K562 (cell line): ENCODE results near the gene SPON1. TPM values are rescaled to one million over a fixed set of nuclear protein-coding genes. Genes with fewer than 3 reads are reported as not detected.

Experiments
- ATAC-seq: fragments of 200-7000 bp; cut with Tn5 transposase; 3 replicates; pipeline ENCODE4 v1.9.1; 2020; ENCODE audit warnings: moderate library complexity
- BruUV-seq: library from RNA; stranded (reverse); fragments of 400-500 nt; replicated peaks from 2 replicates; lab custom pipeline; 2021; lab: Mats Ljungman, UMichigan
- CTCF ChIA-PET: fragments of 300-600 bp; formaldehyde crosslinking; extraction: SDS; loops from one replicate; lab custom pipeline; 2021; ENCODE audit warnings: low intra/inter-chr PET ratio; lab: Yijun Ruan, JAX
- POLR2A ChIA-PET: fragments of 300-600, 350-650 bp; sonication (Branson Sonifier 250); formaldehyde crosslinking; extraction: SDS; loops from one replicate; lab custom pipeline; 2021; ENCODE audit warnings: antibody characterized with exemption, inconsistent platforms; lab: Yijun Ruan, JAX
- DNase-seq, 4 experiments: peaks; one replicate each; pipeline versions ENCODE4 v3.0.0 to v3.0.0-alpha.2; 2011 to 2018; ENCODE audit warnings: low spot score in 3 of 4, mixed read lengths in 3 of 4; ENCODE audit errors: extremely low read depth in 1 of 4
- FAIRE-seq: peaks from 2 replicates; lab custom pipeline; 2011; peaks lifted over from hg19 to GRCh38; lab: Jason Lieb, UNC
- H2AFZ ChIP-seq: 2 replicates; pipeline ENCODE4 v1.6.0; 2011; ENCODE audit warnings: low read depth, low read length, control low read depth, inconsistent platforms
- H3K27ac ChIP-seq: fragments of 200-600 bp; 3 replicates; pipeline ENCODE4 v1.8.0; 2011; ENCODE audit warnings: low read depth, mild to moderate bottlenecking, control low read depth, inconsistent platforms, low read length, moderate library complexity, mixed read lengths; ENCODE audit errors: extremely low read depth
- H3K27me3 ChIP-seq, 2 experiments: fragments of 300-600 bp in 1 of 2; 2 replicates in 1 of 2; 3 replicates in 1 of 2; pipeline versions ENCODE4 v1.6.0 to v1.8.0; 2011; ENCODE audit warnings: inconsistent platforms in 2 of 2, low read length in 2 of 2, mild to moderate bottlenecking in 1 of 2, mixed read lengths in 1 of 2, moderate library complexity in 1 of 2; ENCODE audit not compliant: control insufficient read depth in 2 of 2, insufficient read depth in 2 of 2
- H3K36me3 ChIP-seq: fragments of 300-600 bp; 3 replicates; pipeline ENCODE4 v1.8.0; 2011; ENCODE audit warnings: mild to moderate bottlenecking, low read length, inconsistent platforms; ENCODE audit not compliant: control insufficient read depth, insufficient read depth
- H3K4me1 ChIP-seq, 2 experiments: fragments of 200-600 bp in 1 of 2; replicated peaks in 1 of 2; 2 replicates in 1 of 2; 3 replicates in 1 of 2; pipeline versions ENCODE4 v1.5.1 to v1.8.0; 2011; ENCODE audit warnings: inconsistent platforms in 2 of 2, low read length in 2 of 2, mild to moderate bottlenecking in 1 of 2, mixed read lengths in 1 of 2, moderate library complexity in 1 of 2; ENCODE audit not compliant: control insufficient read depth in 2 of 2, insufficient read depth in 2 of 2
- H3K4me2 ChIP-seq: 2 replicates; pipeline ENCODE4 v1.6.1; 2011; ENCODE audit warnings: low read length, control low read depth, inconsistent platforms, mixed read lengths; ENCODE audit not compliant: insufficient read depth
- H3K4me3 ChIP-seq: fragments of 200-600 bp; sonication (generic), shearing (Covaris generic); 2 replicates; pipeline ENCODE4 v1.5.1; 2016; ENCODE audit warnings: control low read depth, inconsistent platforms
- H3K79me2 ChIP-seq: fragments of 200-600 bp; 3 replicates; pipeline ENCODE4 v1.8.0; 2011; ENCODE audit warnings: low read length, inconsistent platforms; ENCODE audit not compliant: control insufficient read depth, insufficient read depth
- H3K9ac ChIP-seq, 2 experiments: 2 replicates each; pipeline versions ENCODE4 v1.6.0 to v1.6.1; 2011; ENCODE audit warnings: low read depth in 2 of 2, low read length in 2 of 2, control low read depth in 1 of 2, inconsistent platforms in 1 of 2, mild to moderate bottlenecking in 1 of 2, mixed read lengths in 1 of 2; ENCODE audit not compliant: insufficient read depth in 1 of 2
- H3K9me1 ChIP-seq: one replicate; pipeline ENCODE4 v1.6.0; 2011; ENCODE audit warnings: inconsistent platforms, mild to moderate bottlenecking, low read length, moderate library complexity; ENCODE audit not compliant: control insufficient read depth, insufficient read depth
- H3K9me3 ChIP-seq: replicated peaks from 2 replicates; pipeline ENCODE4 v1.5.1; 2011; ENCODE audit warnings: low read depth, low read length, inconsistent platforms; ENCODE audit not compliant: control insufficient read depth, insufficient read depth
- H4K20me1 ChIP-seq: replicated peaks from 2 replicates; pipeline ENCODE4 v1.6.1; 2011; ENCODE audit warnings: low read length, inconsistent platforms, mixed read lengths; ENCODE audit not compliant: control insufficient read depth, insufficient read depth
- MTA2 ChIP-seq: fragments of 450-650 bp; IDR thresholded peaks from 2 replicates; pipeline ENCODE4 v1.6.1; 2016; ENCODE audit warnings: low read depth
- NFYB ChIP-seq: IDR thresholded peaks from 2 replicates; pipeline ENCODE4 v1.6.1; 2011; ENCODE audit warnings: mild to moderate bottlenecking, moderate library complexity; ENCODE audit not compliant: insufficient read length; ENCODE audit errors: extremely low read depth
- SRSF1 ChIP-seq: fragments of 200-400 bp; formaldehyde crosslinking; IDR thresholded peaks from 2 replicates; pipeline ENCODE4 v1.6.1; 2017; ENCODE audit warnings: mild to moderate bottlenecking, low read depth, low read length, moderate library complexity
- TEAD2 ChIP-seq: fragments of 450-650 bp; IDR thresholded peaks from 2 replicates; pipeline ENCODE4 v1.6.1; 2016; ENCODE audit warnings: missing genetic modification characterization, control low read depth, missing compliant biosample characterization
- ZNF561 ChIP-seq: fragments of 450-650 bp; formaldehyde crosslinking; conservative IDR thresholded peaks from 2 replicates; pipeline ENCODE4 v1.4.0; 2020; ENCODE audit warnings: mild to moderate bottlenecking, moderate library complexity
- WGBS: fragments of 100-300 bp; shearing (Covaris generic); methylation state at CpG from one replicate; pipeline ENCODE4 v1.1.6; 2016; ENCODE audit warnings: low coverage, mixed read lengths; ENCODE audit not compliant: insufficient coverage; ENCODE audit errors: missing lambda C conversion rate; 5-methylcytosine and 5-hydroxymethylcytosine counted together
- in situ Hi-C: fragments of 300-500 bp; cut with MboI; formaldehyde crosslinking; loops from 4 replicates; pipeline ENCODE4 v1.15.0; 2018; ENCODE audit warnings: inconsistent platforms, mixed read lengths
- intact Hi-C: fragments of 100-400 bp; cut with micrococcal nuclease; formaldehyde crosslinking; loops from 2 replicates; pipeline ENCODE4 v1.14.2; 2022
- polyA plus RNA-seq, 8 experiments: library from polyadenylated mRNA; depleted of rRNA in 4 of 8; stranded (reverse) in 5 of 8; unstranded in 3 of 8; fragments of >200 nt; fragmentation: Nextera tagmentation in 2 of 8; fragmentation: Illumina TruSeq in 1 of 8; extraction: Ambion mirVana in 2 of 8; extraction: Trizol in 1 of 8; gene quantifications; 2 replicates each; pipeline versions ENCODE4 v1.2.1 to v1.2.3, GENCODE V29; 2011 to 2014; ENCODE audit warnings: inconsistent platforms in 1 of 8, missing spikeins in 1 of 8
- total RNA-seq, 7 experiments: library from RNA; depleted of rRNA in 6 of 7; stranded (reverse); fragments of >200 nt in 6 of 7; fragmentation: Illumina TruSeq in 2 of 7; extraction: Trizol in 2 of 7; gene quantifications; 2 replicates each; pipeline versions ENCODE4 v1.2.1 to v1.2.3, GENCODE V29; 2011 to 2021; ENCODE audit warnings: low replicate concordance in 1 of 7
- TF ChIP-seq, protein P1 (sequence below): fragments of 450-650 bp; conservative IDR thresholded peaks from 2 replicates; pipeline ENCODE4 v1.6.1; 2016; ENCODE audit warnings: missing genetic modification characterization, low read depth, mild to moderate bottlenecking, missing compliant biosample characterization, moderate library complexity

SPON1 gene
- total and polyA plus RNA-seq, 9 of the 15 experiments (the other 6 are each of a cell fraction or from before 2014, with no cell fraction given) = 0.04 to 0.06 TPM; not detected in 7

GRCh38 chr11:14081581-14082231 is 119.2 kb downstream of the SPON1 start:
- FAIRE-seq = no peak
- Histone ChIP-seq H3K9me3 (no peaks in the 10 kb centered on the region), H3K36me3 (no peaks in the 10 kb centered on the region), H3K79me2 (no peaks in the 10 kb centered on the region), H3K9me1 (no peaks in the 10 kb centered on the region), H4K20me1 (no peaks in the 10 kb centered on the region)
- no TSS peak for BruUV-seq
- ChIA-PET POLR2A (no interaction called here), CTCF (no interaction called here)
- DNase-seq = no peak
- in situ Hi-C loops = no loop called here
- no peak for ATAC-seq
- TF ChIP-seq NFYB (no peak), ZNF561 (CRISPR knock-in tag) (no peak), SRSF1 (no peak), MTA2 (no peak), TEAD2 (tag) (no peak)
- TF ChIP-seq, protein P1, sequence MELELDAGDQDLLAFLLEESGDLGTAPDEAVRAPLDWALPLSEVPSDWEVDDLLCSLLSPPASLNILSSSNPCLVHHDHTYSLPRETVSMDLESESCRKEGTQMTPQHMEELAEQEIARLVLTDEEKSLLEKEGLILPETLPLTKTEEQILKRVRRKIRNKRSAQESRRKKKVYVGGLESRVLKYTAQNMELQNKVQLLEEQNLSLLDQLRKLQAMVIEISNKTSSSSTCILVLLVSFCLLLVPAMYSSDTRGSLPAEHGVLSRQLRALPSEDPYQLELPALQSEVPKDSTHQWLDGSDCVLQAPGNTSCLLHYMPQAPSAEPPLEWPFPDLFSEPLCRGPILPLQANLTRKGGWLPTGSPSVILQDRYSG (tag) = no peak
- TF ChIP-seq, all 486 proteins: peak for 0
- no peak overlapping the region for H3K27ac ChIP-seq
- H2AFZ ChIP-seq = no peak overlapping the region
- no peaks in the 10 kb centered on the region for H3K4me1 ChIP-seq
- intact Hi-C loops = no loop called here
- H3K9ac ChIP-seq = no peak overlapping the region
- no peak overlapping the region for H3K4me2 ChIP-seq
- H3K4me3 ChIP-seq = no peak overlapping the region
- H3K27me3 ChIP-seq = peaks cover 0 to 4% of the 10 kb centered on the region in 2 experiments; a peak in 1 of 5 replicates
- 1% methylated on average over 6 of the region's 6 CpGs for WGBS
